K562 treated with DMSO at 1 percent for 12 hours (cell line): ENCODE measurements around the gene IFI35. TPM values are rescaled to one million over a fixed set of nuclear protein-coding genes. Genes with fewer than 3 reads are reported as not detected.

Source experiments
- total RNA-seq: library from RNA; unstranded; fragments of 300-600 nt; gene quantifications from 2 replicates; pipeline ENCODE4 v1.2.3, GENCODE V29; 2022; ENCODE audit not compliant: insufficient read depth

Gene IFI35
- 41.3 and 45.4 TPM in 2 replicates for total RNA-seq

GRCh38 chr17:43006639-43007551 lies at the start of gene IFI35:
Gene IFI35 (plus strand): TSS chr17:43006784. CDS start chr17:43006948, 164 bp downstream.

GRCh38 chr17:42964161-42964932 lies 42.2 kb upstream of the IFI35 start, which contains the start of gene AARSD1:
Gene AARSD1 (minus strand): TSS chr17:42964454. CDS start chr17:42964440, 14 bp downstream.

GRCh38 chr17:42979511-42980273 lies 26.9 kb upstream of the IFI35 start, which contains the start of gene PTGES3L:
Gene PTGES3L (minus strand): TSS chr17:42980080. CDS start chr17:42980053, 27 bp downstream.

GRCh38 chr17:42980274-42980765 lies 26.3 kb upstream of the IFI35 start, which contains the start of gene RUNDC1:
Gene RUNDC1 (plus strand): TSS chr17:42980565. CDS start chr17:42980577, 12 bp downstream.

GRCh38 chr17:42997984-42998938 lies 8.3 kb upstream of the IFI35 start, which contains the start of gene RPL27:
Gene RPL27 (plus strand): TSS chr17:42998419. CDS start chr17:42998751, 332 bp downstream.

GRCh38 chr17:43021741-43022512 lies 15.3 kb downstream of the IFI35 start, which contains the start of gene VAT1:
Gene VAT1 (minus strand): TSS chr17:43022385. CDS start chr17:43022322, 63 bp downstream.

GRCh38 chr17:43024407-43025289 lies 18.1 kb downstream of the IFI35 start, which contains the start of gene RND2:
Gene RND2 (plus strand): TSS chr17:43025231. CDS start chr17:43025348, 117 bp downstream.

Other genes with a start within 250 kb of the IFI35 start
- gene RAMP2, start 245.6 kb upstream of the IFI35 start, total RNA-seq = not detected in 2 replicates
- 138 and 158 TPM in 2 replicates for gene VPS25, start 233.3 kb upstream of the IFI35 start, total RNA-seq
- 2.8 and 9.5 TPM in 2 replicates for gene WNK4, start 226.2 kb upstream of the IFI35 start, total RNA-seq
- 65.3 and 74.5 TPM in 2 replicates for gene COA3, start 208.1 kb upstream of the IFI35 start, total RNA-seq
- 0.37 and 0.66 TPM in 2 replicates for gene CNTD1, start 207.9 kb upstream of the IFI35 start, total RNA-seq
- 26.2 and 52.7 TPM in 2 replicates for gene BECN1, start 182.5 kb upstream of the IFI35 start, total RNA-seq
- gene PSME3, start 173.4 kb upstream of the IFI35 start, total RNA-seq = 61.1 and 143 TPM in 2 replicates
- 1.1 and 4.3 TPM in 2 replicates for gene AOC2, start 162.2 kb upstream of the IFI35 start, total RNA-seq
- gene AOC3, start 155.6 kb upstream of the IFI35 start, total RNA-seq = 1.1 and 3.4 TPM in 2 replicates
- gene G6PC1, start 106.0 kb upstream of the IFI35 start, total RNA-seq = not detected in 2 replicates
- 23.1 and 31.4 TPM in 2 replicates for gene AARSD1, start 42.3 kb upstream of the IFI35 start, total RNA-seq
- gene PTGES3L, start 26.7 kb upstream of the IFI35 start, total RNA-seq = 1.7 and 2.2 TPM in 2 replicates
- gene RUNDC1, start 26.2 kb upstream of the IFI35 start, total RNA-seq = 9.1 and 17.5 TPM in 2 replicates
- 4,551 and 6,279 TPM in 2 replicates for gene RPL27, start 8.4 kb upstream of the IFI35 start, total RNA-seq
- gene VAT1, start 15.6 kb downstream of the IFI35 start, total RNA-seq = 299 and 397 TPM in 2 replicates
- 2.0 and 2.7 TPM in 2 replicates for gene RND2, start 18.4 kb downstream of the IFI35 start, total RNA-seq
- gene BRCA1, start 118.6 kb downstream of the IFI35 start, total RNA-seq = 28.0 and 62.6 TPM in 2 replicates
- gene NBR1, start 164.4 kb downstream of the IFI35 start, total RNA-seq = 23.5 and 72.9 TPM in 2 replicates
- 0.19 TPM in 1 of 2 replicates, not detected in the other for gene TMEM106A, start 205.1 kb downstream of the IFI35 start, total RNA-seq
- not detected in 2 replicates for gene CCDC200, start 221.8 kb downstream of the IFI35 start, total RNA-seq
- gene RNU2-1, start 227.2 kb downstream of the IFI35 start, total RNA-seq = not detected in 2 replicates